NAMALWA (cell line): ENCODE results near the gene MYCBPAP.

Experiments used
- DNase-seq: peaks from one replicate; pipeline ENCODE4 v3.0.0-alpha.2; 2015; ENCODE audit warnings: low spot score

The MYCBPAP gene

GRCh38 chr17:50573866-50574611 lies 65.8 kb downstream of the MYCBPAP start:
- no peak for DNase-seq

DNA sequence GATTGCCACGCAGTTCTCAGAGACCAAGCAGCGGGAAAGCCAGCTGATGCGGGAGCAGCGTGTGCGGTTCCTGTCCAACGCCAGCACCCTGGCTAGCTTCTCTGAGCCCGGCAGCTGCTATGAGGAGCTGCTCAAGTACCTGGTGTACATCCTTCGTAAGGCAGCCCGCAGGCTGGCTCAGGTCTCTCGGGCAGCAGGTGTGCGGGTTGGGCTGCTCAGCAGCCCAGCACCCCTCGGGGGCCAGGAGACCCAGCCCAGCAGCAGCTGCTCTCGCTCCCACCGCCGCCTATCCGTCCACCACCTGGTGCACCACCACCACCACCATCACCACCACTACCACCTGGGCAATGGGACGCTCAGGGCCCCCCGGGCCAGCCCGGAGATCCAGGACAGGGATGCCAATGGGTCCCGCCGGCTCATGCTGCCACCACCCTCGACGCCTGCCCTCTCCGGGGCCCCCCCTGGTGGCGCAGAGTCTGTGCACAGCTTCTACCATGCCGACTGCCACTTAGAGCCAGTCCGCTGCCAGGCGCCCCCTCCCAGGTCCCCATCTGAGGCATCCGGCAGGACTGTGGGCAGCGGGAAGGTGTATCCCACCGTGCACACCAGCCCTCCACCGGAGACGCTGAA lies 67.5 kb downstream of the MYCBPAP start:
- DNase-seq: no peak

GRCh38 chr17:50576864-50577263 lies 68.6 kb downstream of the MYCBPAP start:
- DNase-seq: no peak

DNA sequence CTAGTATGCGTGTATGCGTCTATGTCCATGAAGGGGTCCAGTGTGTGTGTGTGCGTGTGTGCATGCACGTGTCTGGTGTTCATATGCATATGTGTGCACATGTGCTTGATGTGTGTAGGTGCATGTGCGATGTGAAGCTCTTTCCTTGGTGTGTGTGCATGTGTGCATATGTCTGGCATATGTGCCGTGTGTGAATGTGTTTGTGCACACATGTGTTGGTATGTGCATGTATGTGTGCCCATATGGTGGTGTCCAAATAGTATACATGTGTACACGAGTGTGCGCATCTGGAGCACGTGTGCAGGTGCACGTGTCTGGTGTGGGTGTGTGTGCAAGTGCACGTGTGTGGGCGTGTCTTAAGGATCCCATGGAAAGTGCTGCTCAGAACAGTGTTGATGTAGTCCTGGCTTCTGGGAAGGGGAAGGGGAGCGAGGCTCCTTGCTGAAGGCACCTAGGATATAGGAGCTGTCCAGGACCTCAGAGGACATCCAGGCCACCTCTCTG lies 69.3 kb downstream of the MYCBPAP start:
- DNase-seq: no peak

DNA sequence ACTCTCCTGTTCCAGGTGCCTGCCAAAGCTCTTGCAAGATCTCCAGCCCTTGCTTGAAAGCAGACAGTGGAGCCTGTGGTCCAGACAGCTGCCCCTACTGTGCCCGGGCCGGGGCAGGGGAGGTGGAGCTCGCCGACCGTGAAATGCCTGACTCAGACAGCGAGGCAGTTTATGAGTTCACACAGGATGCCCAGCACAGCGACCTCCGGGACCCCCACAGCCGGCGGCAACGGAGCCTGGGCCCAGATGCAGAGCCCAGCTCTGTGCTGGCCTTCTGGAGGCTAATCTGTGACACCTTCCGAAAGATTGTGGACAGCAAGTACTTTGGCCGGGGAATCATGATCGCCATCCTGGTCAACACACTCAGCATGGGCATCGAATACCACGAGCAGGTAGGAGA lies 69.9 kb downstream of the MYCBPAP start:
- no peak for DNase-seq

DNA sequence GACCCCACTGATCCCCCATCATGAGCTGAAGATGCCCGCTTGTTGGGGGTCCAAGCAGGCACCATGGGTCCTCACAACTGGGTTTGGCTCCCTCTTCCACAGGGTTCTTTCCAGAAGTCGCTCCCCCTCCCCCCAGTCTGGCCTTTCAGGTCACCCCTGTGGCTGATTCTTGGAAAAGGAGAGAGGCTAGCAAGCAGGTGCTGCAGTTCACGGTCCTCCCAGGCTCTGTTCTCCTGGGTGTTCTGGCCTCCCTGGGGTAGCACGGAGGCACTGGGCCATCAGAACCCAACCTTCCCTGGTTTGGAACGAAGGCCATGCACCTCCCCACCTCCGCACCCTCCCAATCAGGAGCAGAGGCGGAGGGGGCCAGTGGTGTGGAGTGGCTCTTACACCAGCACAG lies 71.2 kb downstream of the MYCBPAP start:
- no peak for DNase-seq

- DNase-seq: no peak
Observed at GRCh38 chr17:50580646-50581045, 72.4 kb downstream of the MYCBPAP start.
